Gastrocnemius medialis (tissue), 4 donors: ENCODE results near the gene BCL2. TPM values are rescaled to one million over a fixed set of nuclear protein-coding genes. Genes with fewer than 3 reads are reported as not detected.

Source experiments
- ATAC-seq, 2 donors: fragments of 150-250 bp; one replicate each; pipeline ENCODE4 v1.9.1; 2016
- DNase-seq, 2 donors: peaks; one replicate each; pipeline ENCODE4 v3.0.0-alpha.2; 2019
- H3K27ac ChIP-seq, 4 donors: fragments of 200-600 bp; sonication (generic); 1 replicate in 1 of 4; 2 replicates in 3 of 4; pipeline ENCODE4 v1.5.1; 2016 to 2018; ENCODE audit warnings: mild to moderate bottlenecking in 2 of 4, moderate library complexity in 1 of 4
- H3K27me3 ChIP-seq, 3 donors: fragments of 200-600 bp; sonication (generic) in 2 of 3; 1 replicate in 1 of 3; 2 replicates in 2 of 3; pipeline versions ENCODE4 v1.5.1 to v1.6.0; 2016 to 2019; ENCODE audit warnings: mild to moderate bottlenecking in 1 of 3, moderate library complexity in 1 of 3
- H3K36me3 ChIP-seq, 2 donors: fragments of 200-600 bp; sonication (generic) in 1 of 2; one replicate each; pipeline ENCODE4 v1.5.1; 2017 to 2018
- H3K4me1 ChIP-seq, 2 donors: fragments of 200-600 bp; sonication (generic) in 1 of 2; one replicate each; pipeline ENCODE4 v1.5.1; 2016 to 2017; ENCODE audit warnings: mild to moderate bottlenecking in 2 of 2
- H3K4me3 ChIP-seq, 4 donors: fragments of 200-600 bp; sonication (generic) in 3 of 4; 1 replicate in 1 of 4; 2 replicates in 3 of 4; pipeline ENCODE4 v1.5.1; 2016 to 2019; ENCODE audit warnings: mild to moderate bottlenecking in 2 of 4
- H3K9me3 ChIP-seq, 3 donors: fragments of 200-600 bp; sonication (generic) in 2 of 3; 1 replicate in 1 of 3; 2 replicates in 2 of 3; pipeline ENCODE4 v1.5.1; 2016 to 2019
- CTCF ChIP-seq, 5 experiments: fragments of 450-650 bp in 3 of 5; fragments of 200-600 bp in 2 of 5; sonication (generic) in 2 of 5; IDR thresholded peaks in 4 of 5; conservative IDR thresholded peaks in 1 of 5; 1 replicate in 4 of 5; 2 replicates in 1 of 5; pipeline ENCODE4 v1.5.1; 2016 to 2019; ENCODE audit warnings: antibody characterized with exemption in 5 of 5, mild to moderate bottlenecking in 3 of 5, moderate library complexity in 3 of 5
- POLR2A ChIP-seq, 2 donors: fragments of 450-650 bp; IDR thresholded peaks; one replicate each; pipeline ENCODE4 v1.6.1; 2017; ENCODE audit warnings: antibody characterized with exemption in 2 of 2, mild to moderate bottlenecking in 2 of 2, moderate library complexity in 2 of 2
- in situ Hi-C, 4 donors: fragments of 200-750 bp; cut with MboI; loops; one replicate each; pipeline versions ENCODE4 v1.15.0 to v1.8.0; 2017; ENCODE audit warnings: low sequenced_read_pairs in 4 of 4
- intact Hi-C: fragments of 100-400 bp; cut with DNase I; formaldehyde crosslinking; loops from one replicate; pipeline ENCODE4 v1.15.1; 2023; ENCODE audit warnings: low total_unique reads
- total RNA-seq, 4 donors: library from RNA; depleted of rRNA; stranded (reverse); fragments of >200 nt; gene quantifications; one replicate each; pipeline versions ENCODE4 v1.1.0 to v1.2.3, GENCODE V29; 2016

The BCL2 gene
- total RNA-seq, 4 donors from 2014 or later, result 6.2 to 20.4 (median 13.7) TPM

DNA sequence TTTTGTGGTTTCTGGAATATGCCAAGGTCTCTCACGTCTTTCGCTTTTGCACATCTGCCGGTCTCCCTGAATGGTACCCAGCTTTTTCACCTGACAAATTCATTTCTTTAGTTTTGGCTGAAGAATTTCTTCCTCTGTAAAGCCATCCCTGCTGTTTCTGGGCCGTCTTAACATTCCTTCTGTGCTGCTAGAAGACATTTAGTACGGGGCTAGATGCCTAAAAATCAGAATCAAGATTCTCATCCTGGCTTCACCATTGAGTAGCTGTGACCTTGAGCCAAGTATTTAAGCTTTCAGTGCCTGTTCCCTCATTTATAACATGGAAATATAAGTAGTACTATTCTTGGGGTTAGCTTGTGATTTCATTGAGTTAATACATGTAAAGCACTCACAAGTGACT lies 6.4 kb upstream of the BCL2 start:
- DNase-seq (no peak), ATAC-seq (no peak)
- in situ Hi-C loops (loop anchor here in 2 of 4 donors (5.0 to 25.0 kb wide), 5 partner anchors 111 to 614 kb away; partner anchors contain the start of gene PHLPP1 (in 1 of the 2)), intact Hi-C loops (no loop called here)
- H3K27ac ChIP-seq, result no peak overlapping the region
- no peaks in the 10 kb centered on the region for H3K27me3 ChIP-seq
- H3K4me3 ChIP-seq, result no peak overlapping the region
- H3K9me3 ChIP-seq, result no peaks in the 10 kb centered on the region
- TF ChIP-seq POLR2A (IDR thresholded peaks at IDR 0.05), result no peak
- no peak for TF ChIP-seq CTCF (IDR thresholded peaks at IDR 0.05 in 4 of 5, conservative IDR thresholded peaks at IDR 0.05 in 1 of 5)
- H3K36me3 ChIP-seq, result peaks cover 0 to 3% of the 10 kb centered on the region in 2 donors
- peaks cover 0 to 7% of the 10 kb centered on the region in 2 donors for H3K4me1 ChIP-seq

DNA sequence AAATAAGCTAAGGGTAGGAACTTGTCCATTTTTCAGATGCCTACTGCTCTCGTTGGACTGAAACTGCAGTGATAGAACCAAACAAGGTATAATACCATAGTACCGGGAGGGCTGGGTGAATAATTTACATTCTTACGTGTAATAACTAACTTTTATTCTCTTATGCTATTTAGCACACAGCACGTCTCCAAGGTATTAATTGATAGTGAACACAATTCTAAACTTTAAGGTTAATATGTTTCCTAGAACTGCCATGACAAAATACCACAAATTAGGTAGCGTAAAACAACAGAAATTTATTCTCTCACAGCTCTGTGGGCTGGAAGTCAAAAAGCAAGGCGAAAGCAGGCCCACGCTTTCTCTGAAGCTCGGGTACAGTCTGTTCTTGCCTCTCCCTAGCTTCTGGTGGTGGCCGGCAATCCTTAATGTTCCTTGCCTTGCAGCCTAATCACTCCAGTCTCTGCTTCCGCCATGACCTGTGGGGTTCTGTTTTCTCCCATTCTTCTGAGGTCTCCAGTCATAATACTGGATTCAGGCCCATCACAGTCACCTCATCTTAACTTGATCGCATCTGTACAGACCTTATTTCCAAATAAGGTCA lies 5.6 kb upstream of the BCL2 start:
- TF ChIP-seq CTCF (IDR thresholded peaks at IDR 0.05 in 4 of 5, conservative IDR thresholded peaks at IDR 0.05 in 1 of 5) (no peak), POLR2A (IDR thresholded peaks at IDR 0.05) (no peak)
- intact Hi-C loops, result no loop called here

DNA sequence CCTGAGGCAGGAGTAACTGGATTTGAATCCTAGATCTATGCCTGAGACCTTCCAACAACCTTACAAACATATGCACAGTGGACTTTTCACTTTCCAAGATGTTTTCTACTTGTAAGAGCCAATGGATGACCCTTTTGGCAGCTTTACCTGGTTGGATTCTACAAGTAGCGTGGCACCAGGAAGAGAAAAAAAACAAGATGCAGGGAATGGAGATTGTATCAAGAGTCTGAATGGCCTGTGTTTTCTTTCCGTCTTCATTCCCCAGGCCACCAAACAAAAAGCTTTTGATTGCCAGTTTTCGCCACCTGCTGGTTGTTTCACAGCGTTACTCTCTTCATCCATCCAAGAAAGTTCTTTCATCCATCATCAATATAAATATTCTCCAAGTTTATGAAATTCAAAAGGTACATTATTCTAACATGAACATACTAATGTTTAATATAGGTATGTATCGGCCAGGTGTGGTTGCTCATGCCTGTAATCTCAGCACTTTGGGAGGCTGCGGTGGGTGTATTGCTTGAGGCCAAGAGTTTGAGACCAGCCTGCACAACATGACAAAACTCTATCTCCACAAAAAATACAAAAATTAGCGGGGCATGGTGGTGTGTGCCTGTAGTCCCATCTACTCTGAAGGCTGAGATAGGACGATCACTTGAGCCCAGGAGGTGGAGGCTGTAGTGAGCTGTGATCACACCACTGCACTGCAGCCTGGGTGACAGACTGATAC lies 3.5 kb upstream of the BCL2 start:
- H3K27me3 ChIP-seq, result no peaks in the 10 kb centered on the region
- peak; percentile 33 to 45 for DNase-seq
- no peaks in the 10 kb centered on the region for H3K36me3 ChIP-seq
- no peak overlapping the region for H3K4me3 ChIP-seq
- in situ Hi-C loops, result loop anchor here in 3 of 4 donors (5.0 to 10.0 kb wide), 4 partner anchors 188 to 308 kb away; no protein-coding TSS in a partner anchor
- peak overlapping the region; percentile 48 to 86 (median 84) for H3K27ac ChIP-seq
- TF ChIP-seq POLR2A (IDR thresholded peaks at IDR 0.05), result no peak
- TF ChIP-seq CTCF (IDR thresholded peaks at IDR 0.05 in 4 of 5, conservative IDR thresholded peaks at IDR 0.05 in 1 of 5), result peak; percentile 68 to 82 (median 80)
- H3K4me1 ChIP-seq, result peaks cover 4 to 7% of the 10 kb centered on the region in 2 donors
- H3K9me3 ChIP-seq, result no peaks in the 10 kb centered on the region
- intact Hi-C loops, result loop anchor here (1.0 to 5.0 kb wide), 4 partner anchors 114 to 307 kb away; no protein-coding TSS in a partner anchor
- peak; percentile 20 to 41 for ATAC-seq

More for the DNA sequence above, 5.6 kb upstream of the BCL2 start:
- H3K9me3 ChIP-seq, result no peaks in the 10 kb centered on the region
- no peak for DNase-seq
- no peaks in the 10 kb centered on the region for H3K27me3 ChIP-seq
- in situ Hi-C loops, result loop anchor here in 2 of 4 donors (5.0 to 25.0 kb wide), 5 partner anchors 112 to 613 kb away; partner anchors contain the start of gene PHLPP1 (in 1 of the 2)
- no peak overlapping the region for H3K4me3 ChIP-seq
- ATAC-seq, result no peak
- H3K27ac ChIP-seq, result no peak overlapping the region
- peaks cover 0 to 7% of the 10 kb centered on the region in 2 donors for H3K4me1 ChIP-seq
- no peaks in the 10 kb centered on the region for H3K36me3 ChIP-seq

DNA sequence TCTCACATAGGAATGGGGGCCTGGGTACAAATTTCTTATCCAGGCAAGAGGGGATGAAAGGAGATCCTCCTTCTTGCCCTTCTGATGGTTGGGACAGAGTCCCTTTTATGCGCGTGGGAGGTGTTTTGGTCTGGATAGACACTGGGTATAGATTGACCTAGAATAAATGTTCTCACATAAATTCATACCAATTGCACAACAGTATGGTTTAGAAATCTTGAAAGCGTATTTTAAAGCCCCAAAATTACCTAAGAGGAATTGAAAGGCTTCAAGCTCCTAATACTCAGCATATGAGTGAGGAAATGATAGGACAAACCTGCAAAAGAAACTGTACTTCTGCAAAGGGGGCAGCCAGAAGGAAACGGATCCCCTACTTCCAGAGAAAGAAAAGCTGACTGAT lies 2.6 kb upstream of the BCL2 start:
- peaks cover 10 to 14% of the 10 kb centered on the region in 2 donors for H3K4me1 ChIP-seq
- no peak for TF ChIP-seq CTCF (IDR thresholded peaks at IDR 0.05 in 4 of 5, conservative IDR thresholded peaks at IDR 0.05 in 1 of 5)
- TF ChIP-seq POLR2A (IDR thresholded peaks at IDR 0.05), result no peak
- ATAC-seq, result no peak
- H3K4me3 ChIP-seq, result no peak overlapping the region
- H3K27ac ChIP-seq, result peak overlapping the region; percentile 48 to 86 (median 84)
- H3K27me3 ChIP-seq, result no peaks in the 10 kb centered on the region
- no peak for DNase-seq
- H3K36me3 ChIP-seq, result no peaks in the 10 kb centered on the region
- intact Hi-C loops (loop anchor here (2.0 to 5.0 kb wide), 2 partner anchors 115 to 297 kb away; no protein-coding TSS in a partner anchor), in situ Hi-C loops (loop anchor here in 3 of 4 donors (5.0 to 10.0 kb wide), 4 partner anchors 187 to 307 kb away; no protein-coding TSS in a partner anchor)
- H3K9me3 ChIP-seq, result no peaks in the 10 kb centered on the region
